ENCODE results near the gene SMIM12.

SMIM12 gene

GRCh38 chr1:34896612-34897011 is 37.1 kb upstream of the SMIM12 start:
- DNase-seq (ENCODE audit: low read depth): no peak
- TF ChIP-seq MYC (IDR thresholded peaks at IDR 0.05; ENCODE audit: low read depth, low read length) (no peak), CTCF (IDR thresholded peaks at IDR 0.05; ENCODE audit: low read depth, low read length) (no peak), MAX (IDR thresholded peaks at IDR 0.05; ENCODE audit: low read depth, low read length) (no peak), POLR2A (IDR thresholded peaks at IDR 0.05; ENCODE audit: extremely low read depth, insufficient read length) (no peak)
- H3K4me3 ChIP-seq (ENCODE audit: low read depth, low read length): no peak overlapping the region

GRCh38 chr1:34889705-34890104 is 30.2 kb upstream of the SMIM12 start:
- TF ChIP-seq MAX (IDR thresholded peaks at IDR 0.05; ENCODE audit: low read depth, low read length): no peak
- no peak for TF ChIP-seq MYC (IDR thresholded peaks at IDR 0.05; ENCODE audit: low read depth, low read length)
- TF ChIP-seq POLR2A (IDR thresholded peaks at IDR 0.05; ENCODE audit: extremely low read depth, insufficient read length): no peak
- no peak for TF ChIP-seq CTCF (IDR thresholded peaks at IDR 0.05; ENCODE audit: low read depth, low read length)
- H3K4me3 ChIP-seq (ENCODE audit: low read depth, low read length): no peak overlapping the region
- no peak for DNase-seq (ENCODE audit: low read depth)

- H3K4me3 ChIP-seq (ENCODE audit: low read depth, low read length): no peak overlapping the region
- no peak for TF ChIP-seq MYC (IDR thresholded peaks at IDR 0.05; ENCODE audit: low read depth, low read length)
- TF ChIP-seq POLR2A (IDR thresholded peaks at IDR 0.05; ENCODE audit: extremely low read depth, insufficient read length): no peak
- no peak for TF ChIP-seq CTCF (IDR thresholded peaks at IDR 0.05; ENCODE audit: low read depth, low read length)
- no peak for TF ChIP-seq MAX (IDR thresholded peaks at IDR 0.05; ENCODE audit: low read depth, low read length)
- DNase-seq (ENCODE audit: low read depth): no peak
Measured at GRCh38 chr1:34887593-34887992, 28.0 kb upstream of the SMIM12 start.

- no peak for DNase-seq (ENCODE audit: low read depth)
- no peak overlapping the region for H3K4me3 ChIP-seq (ENCODE audit: low read depth, low read length)
- TF ChIP-seq MAX (IDR thresholded peaks at IDR 0.05; ENCODE audit: low read depth, low read length): no peak
- no peak for TF ChIP-seq CTCF (IDR thresholded peaks at IDR 0.05; ENCODE audit: low read depth, low read length)
- TF ChIP-seq POLR2A (IDR thresholded peaks at IDR 0.05; ENCODE audit: extremely low read depth, insufficient read length): no peak
- TF ChIP-seq MYC (IDR thresholded peaks at IDR 0.05; ENCODE audit: low read depth, low read length): no peak
Measured at GRCh38 chr1:34885405-34886247, 26.1 kb upstream of the SMIM12 start.

GRCh38 chr1:34884961-34885360 is 25.4 kb upstream of the SMIM12 start:
- no peak for DNase-seq (ENCODE audit: low read depth)
- TF ChIP-seq CTCF (IDR thresholded peaks at IDR 0.05; ENCODE audit: low read depth, low read length): no peak
- no peak for TF ChIP-seq MAX (IDR thresholded peaks at IDR 0.05; ENCODE audit: low read depth, low read length)
- TF ChIP-seq POLR2A (IDR thresholded peaks at IDR 0.05; ENCODE audit: extremely low read depth, insufficient read length): no peak
- TF ChIP-seq MYC (IDR thresholded peaks at IDR 0.05; ENCODE audit: low read depth, low read length): no peak
- no peak overlapping the region for H3K4me3 ChIP-seq (ENCODE audit: low read depth, low read length)
